ENCODE measurements around the gene RAB43.

GRCh38 chr3:129040579-129041300, 80.9 kb downstream of the RAB43 start:
- TF ChIP-seq CTCF (IDR thresholded peaks at IDR 0.05; ENCODE audit: low read length), result no peak
- TF ChIP-seq EZH2 (IDR thresholded peaks at IDR 0.05; ENCODE audit: borderline replicate concordance, low read length), result no peak

Measured in OCI-LY1 (cell line).